ENCODE data around the gene KCNJ10.
A peak's percentile ranks its signal among the peaks of the same experiment; 100 is the strongest.

The KCNJ10 gene

GRCh38 chr1:160009801-160010200 lies 60.2 kb downstream of the KCNJ10 start:
- H3K36me3 ChIP-seq = no peaks in the 10 kb centered on the region
- DNase-seq = no peak
- TF ChIP-seq CTCF (IDR thresholded peaks at IDR 0.05; ENCODE audit: low read depth, low read length) = no peak
- H3K27ac ChIP-seq = no peak overlapping the region
- no peak overlapping the region for H3K4me3 ChIP-seq (ENCODE audit: low read depth, low read length)
- no peaks in the 10 kb centered on the region for H3K9me3 ChIP-seq (ENCODE audit: severe bottlenecking)
- peaks cover 32% of the 10 kb centered on the region for H3K27me3 ChIP-seq (ENCODE audit: insufficient read depth, low read depth, severe bottlenecking)

- Histone ChIP-seq H3K4me3 (ENCODE audit: low read depth, low read length) (no peak overlapping the region), H3K27ac (no peak overlapping the region), H3K9me3 (ENCODE audit: severe bottlenecking) (no peaks in the 10 kb centered on the region), H3K27me3 (ENCODE audit: insufficient read depth, low read depth, severe bottlenecking) (peaks cover 32% of the 10 kb centered on the region), H3K36me3 (no peaks in the 10 kb centered on the region)
- no peak for TF ChIP-seq CTCF (IDR thresholded peaks at IDR 0.05; ENCODE audit: low read depth, low read length)
- DNase-seq = no peak
Measured at GRCh38 chr1:160009081-160009480, 60.9 kb downstream of the KCNJ10 start.

GRCh38 chr1:160007577-160008200 lies 62.3 kb downstream of the KCNJ10 start:
- Histone ChIP-seq H3K27me3 (ENCODE audit: insufficient read depth, low read depth, severe bottlenecking) (peaks cover 32% of the 10 kb centered on the region), H3K4me3 (ENCODE audit: low read depth, low read length) (no peak overlapping the region), H3K36me3 (no peaks in the 10 kb centered on the region), H3K9me3 (ENCODE audit: severe bottlenecking) (no peaks in the 10 kb centered on the region), H3K27ac (no peak overlapping the region)
- TF ChIP-seq CTCF (IDR thresholded peaks at IDR 0.05; ENCODE audit: low read depth, low read length) = peak; percentile 64
- no peak for DNase-seq

- Histone ChIP-seq H3K9me3 (ENCODE audit: severe bottlenecking) (no peaks in the 10 kb centered on the region), H3K36me3 (no peaks in the 10 kb centered on the region), H3K27me3 (ENCODE audit: insufficient read depth, low read depth, severe bottlenecking) (peaks cover 32% of the 10 kb centered on the region), H3K4me3 (ENCODE audit: low read depth, low read length) (no peak overlapping the region), H3K27ac (no peak overlapping the region)
- TF ChIP-seq CTCF (IDR thresholded peaks at IDR 0.05; ENCODE audit: low read depth, low read length) = peak; percentile 96
- DNase-seq = peak; percentile 94
Measured at GRCh38 chr1:160006312-160006940, 63.5 kb downstream of the KCNJ10 start.

- no peak for DNase-seq
- no peak for TF ChIP-seq CTCF (IDR thresholded peaks at IDR 0.05; ENCODE audit: low read depth, low read length)
Measured at GRCh38 chr1:160005070-160005469, 64.9 kb downstream of the KCNJ10 start.

More at GRCh38 chr1:160005070-160005469, 64.9 kb downstream of the KCNJ10 start:
- Histone ChIP-seq H3K27ac (no peak overlapping the region), H3K27me3 (ENCODE audit: insufficient read depth, low read depth, severe bottlenecking) (peaks cover 20% of the 10 kb centered on the region), H3K36me3 (no peaks in the 10 kb centered on the region), H3K4me3 (ENCODE audit: low read depth, low read length) (no peak overlapping the region), H3K9me3 (ENCODE audit: severe bottlenecking) (no peaks in the 10 kb centered on the region)

All from WERI-Rb-1 (cell line).